Mesothelial cell of epicardium (in vitro differentiated cells): ENCODE results near the gene SAT2. TPM values are rescaled to one million over a fixed set of nuclear protein-coding genes. Genes with fewer than 3 reads are reported as not detected.

Source experiments
- DNase-seq, 2 experiments: peaks; one replicate each; pipeline ENCODE4 v3.0.0; 2021; ENCODE audit warnings: low spot score in 2 of 2; ENCODE audit not compliant: unreplicated experiment in 2 of 2
- H3K27ac Mint-ChIP-seq: 2 replicates; pipeline ENCODE4 v1.8.0; 2021; ENCODE audit warnings: mixed read lengths
- H3K27me3 Mint-ChIP-seq: 2 replicates; pipeline ENCODE4 v1.8.0; 2021; ENCODE audit warnings: low read depth, mixed read lengths
- H3K36me3 Mint-ChIP-seq: 2 replicates; pipeline ENCODE4 v1.8.0; 2021; ENCODE audit warnings: mixed read lengths
- H3K4me1 Mint-ChIP-seq: 2 replicates; pipeline ENCODE4 v1.8.0; 2021; ENCODE audit warnings: mixed read lengths
- H3K4me3 Mint-ChIP-seq: 2 replicates; pipeline ENCODE4 v1.8.0; 2021; ENCODE audit warnings: mild to moderate bottlenecking, moderate library complexity, mixed read lengths
- H3K9me3 Mint-ChIP-seq: 2 replicates; pipeline ENCODE4 v1.8.0; 2021; ENCODE audit warnings: mixed read lengths
- total RNA-seq: library from RNA; stranded (reverse); gene quantifications from 3 replicates; pipeline ENCODE4 v1.2.1, GENCODE V29; 2021
- TF ChIP-seq, protein P1 (sequence below): fragments of 200-600 bp; sonication (generic); IDR thresholded peaks from one replicate; pipeline ENCODE4 v1.5.0; 2021; ENCODE audit warnings: antibody characterized with exemption; ENCODE audit not compliant: unreplicated experiment

The SAT2 gene
- total RNA-seq, 1 donor from 2014 or later = 87.7 TPM

DNA sequence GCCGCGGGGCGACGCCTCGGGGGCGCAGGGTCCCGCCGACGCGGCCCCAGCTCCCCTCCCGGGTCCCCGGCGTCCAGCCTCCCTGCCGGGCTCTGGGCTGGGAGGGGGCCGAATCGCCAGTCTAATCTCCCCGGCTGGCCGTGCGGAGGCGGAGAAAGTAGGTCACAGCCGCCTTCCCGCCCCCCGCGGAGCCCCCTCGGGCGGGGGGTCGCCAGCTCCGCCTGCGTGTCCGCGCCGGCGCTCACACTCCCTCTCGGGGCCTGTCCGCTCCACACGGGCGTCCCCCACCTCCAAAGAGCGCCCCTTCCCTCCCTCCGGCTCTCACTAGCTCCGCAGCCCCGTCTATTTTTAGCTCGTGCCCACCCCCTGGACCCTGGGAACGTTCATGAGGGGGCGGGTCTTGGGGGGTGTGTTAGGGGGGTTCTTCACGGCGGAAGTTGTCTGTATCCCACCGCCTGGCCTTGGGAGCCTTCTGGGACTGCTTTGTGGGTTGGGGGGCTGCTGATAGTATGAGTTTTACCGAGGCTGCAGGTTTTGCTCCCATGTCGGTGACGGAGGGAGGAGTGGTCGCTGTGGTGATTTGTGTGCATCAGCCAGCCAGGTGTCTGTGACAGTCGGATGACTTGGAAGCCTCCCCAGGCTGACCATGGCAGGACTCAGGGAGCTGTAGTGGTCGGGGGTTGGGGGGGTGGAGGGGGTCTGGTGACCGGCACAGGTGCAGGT lies 24.2 kb upstream of the SAT2 start:
- no peaks in the 10 kb centered on the region for H3K36me3 Mint-ChIP-seq
- peaks cover 37% of the 10 kb centered on the region for H3K4me1 Mint-ChIP-seq
- TF ChIP-seq, protein P1, sequence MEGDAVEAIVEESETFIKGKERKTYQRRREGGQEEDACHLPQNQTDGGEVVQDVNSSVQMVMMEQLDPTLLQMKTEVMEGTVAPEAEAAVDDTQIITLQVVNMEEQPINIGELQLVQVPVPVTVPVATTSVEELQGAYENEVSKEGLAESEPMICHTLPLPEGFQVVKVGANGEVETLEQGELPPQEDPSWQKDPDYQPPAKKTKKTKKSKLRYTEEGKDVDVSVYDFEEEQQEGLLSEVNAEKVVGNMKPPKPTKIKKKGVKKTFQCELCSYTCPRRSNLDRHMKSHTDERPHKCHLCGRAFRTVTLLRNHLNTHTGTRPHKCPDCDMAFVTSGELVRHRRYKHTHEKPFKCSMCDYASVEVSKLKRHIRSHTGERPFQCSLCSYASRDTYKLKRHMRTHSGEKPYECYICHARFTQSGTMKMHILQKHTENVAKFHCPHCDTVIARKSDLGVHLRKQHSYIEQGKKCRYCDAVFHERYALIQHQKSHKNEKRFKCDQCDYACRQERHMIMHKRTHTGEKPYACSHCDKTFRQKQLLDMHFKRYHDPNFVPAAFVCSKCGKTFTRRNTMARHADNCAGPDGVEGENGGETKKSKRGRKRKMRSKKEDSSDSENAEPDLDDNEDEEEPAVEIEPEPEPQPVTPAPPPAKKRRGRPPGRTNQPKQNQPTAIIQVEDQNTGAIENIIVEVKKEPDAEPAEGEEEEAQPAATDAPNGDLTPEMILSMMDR = no peak
- peak overlapping the region; percentile 66 for H3K4me3 Mint-ChIP-seq
- H3K9me3 Mint-ChIP-seq = no peaks in the 10 kb centered on the region
- H3K27ac Mint-ChIP-seq = no peak overlapping the region
- peaks cover 58% of the 10 kb centered on the region for H3K27me3 Mint-ChIP-seq
- DNase-seq = no peak

DNA sequence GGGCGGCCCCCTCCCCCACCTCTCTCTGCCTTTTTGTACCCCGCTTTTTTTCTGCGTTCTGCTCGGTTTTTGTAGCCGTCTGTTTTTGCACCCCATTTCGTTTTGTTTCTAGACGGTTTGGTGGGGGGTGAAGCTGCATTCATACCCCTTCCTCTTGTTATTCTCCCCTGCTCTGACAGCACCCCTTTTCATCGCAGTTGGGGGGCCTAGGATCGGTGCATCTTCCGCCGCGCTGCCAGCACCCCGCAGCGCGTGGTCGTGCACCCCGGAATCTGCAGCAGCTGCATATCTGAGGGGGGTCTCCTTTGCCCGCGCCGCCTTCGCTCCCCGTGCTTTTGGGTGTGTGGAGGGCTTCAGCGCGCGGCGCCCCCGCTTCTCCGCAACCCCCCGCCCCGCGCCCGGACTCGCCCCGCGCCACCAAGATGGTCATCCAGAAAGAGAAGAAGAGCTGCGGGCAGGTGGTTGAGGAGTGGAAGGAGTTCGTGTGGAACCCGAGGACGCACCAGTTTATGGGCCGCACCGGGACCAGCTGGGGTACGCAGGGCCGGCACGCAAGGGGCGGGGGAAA lies 23.6 kb upstream of the SAT2 start:
- peak overlapping the region; percentile 82 for H3K4me3 Mint-ChIP-seq
- no peaks in the 10 kb centered on the region for H3K36me3 Mint-ChIP-seq
- peaks cover 58% of the 10 kb centered on the region for H3K27me3 Mint-ChIP-seq
- DNase-seq = no peak
- H3K4me1 Mint-ChIP-seq = peaks cover 34% of the 10 kb centered on the region
- no peak overlapping the region for H3K27ac Mint-ChIP-seq
- TF ChIP-seq, protein P1 = no peak
- H3K9me3 Mint-ChIP-seq = no peaks in the 10 kb centered on the region

GRCh38 chr17:7650509-7651096 lies 23.0 kb upstream of the SAT2 start, which contains the start of gene ATP1B2:
Gene ATP1B2 (plus strand): TSS chr17:7650926. CDS start chr17:7651519, 593 bp downstream.
- Mint-ChIP-seq H3K4me3 (peak within 1 kb of the TSS; percentile 82), H3K4me1 (peaks cover 32% of the 10 kb centered on the region), H3K27me3 (peaks cover 58% of the 10 kb centered on the region), H3K36me3 (no peaks in the 10 kb centered on the region), H3K27ac (peak within 1 kb of the TSS; percentile 61), H3K9me3 (no peaks in the 10 kb centered on the region)
- TF ChIP-seq, protein P1 = no peak
- DNase-seq = peak; percentile 51 to 60

DNA sequence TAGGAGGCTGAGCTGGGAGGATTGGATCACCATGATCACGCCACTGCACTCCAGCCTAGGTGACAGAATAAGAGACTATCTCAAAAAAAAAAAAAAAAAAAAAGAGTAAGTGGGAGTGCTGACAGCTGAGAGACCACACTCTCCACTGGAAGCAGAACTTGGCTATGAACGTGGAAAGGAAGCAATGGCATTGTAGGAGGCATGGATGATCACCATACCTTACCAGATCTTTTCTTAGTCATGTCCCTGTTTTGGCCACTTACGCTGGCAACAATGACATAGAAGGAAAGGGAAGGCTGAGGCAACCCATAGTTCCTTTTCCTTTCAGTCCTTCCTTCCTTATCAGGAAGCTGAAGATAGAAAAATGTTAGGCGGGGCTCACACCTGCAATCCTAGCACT lies 19.4 kb upstream of the SAT2 start:
- no peaks in the 10 kb centered on the region for H3K36me3 Mint-ChIP-seq
- no peak overlapping the region for H3K27ac Mint-ChIP-seq
- no peak overlapping the region for H3K4me3 Mint-ChIP-seq
- H3K9me3 Mint-ChIP-seq = no peaks in the 10 kb centered on the region
- H3K27me3 Mint-ChIP-seq = peaks cover 32% of the 10 kb centered on the region
- TF ChIP-seq, protein P1 = no peak
- H3K4me1 Mint-ChIP-seq = peaks cover 17% of the 10 kb centered on the region
- no peak for DNase-seq

DNA sequence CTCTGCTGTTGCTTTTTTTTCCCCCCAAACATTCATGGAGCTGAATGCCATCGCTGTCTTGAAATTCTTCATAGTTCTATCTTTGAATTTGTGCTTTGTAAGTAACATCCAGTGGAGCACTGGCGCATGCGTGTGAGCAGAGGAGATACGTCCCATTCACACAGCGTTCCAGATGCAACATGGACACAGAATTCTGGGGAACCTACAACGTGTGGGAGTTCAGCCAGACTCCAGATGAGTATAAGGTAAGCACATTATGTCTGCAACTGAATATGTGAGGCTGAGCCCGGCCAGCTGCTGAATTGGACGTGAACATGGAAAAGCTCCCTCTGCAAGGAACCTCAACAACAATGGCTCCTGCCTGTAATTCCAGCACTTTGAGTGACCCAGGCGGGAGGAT lies 18.8 kb upstream of the SAT2 start:
- Mint-ChIP-seq H3K4me1 (peaks cover 15% of the 10 kb centered on the region), H3K27ac (no peak overlapping the region), H3K27me3 (peaks cover 33% of the 10 kb centered on the region), H3K4me3 (no peak overlapping the region), H3K36me3 (no peaks in the 10 kb centered on the region), H3K9me3 (no peaks in the 10 kb centered on the region)
- TF ChIP-seq, protein P1 = no peak
- no peak for DNase-seq
